T-helper 1 cell treated with Interleukin-12 subunit alpha and Interleukin-12 subunit beta and Interleukin-4 antibody, amounts not matched to agents 30 μg/mL and 1 μg/mL, for 36 hours (primary cell): Measurements from ENCODE around the gene ENAH.
"Not testable (repeated sequence)": the region's sequence is repeated elsewhere in the genome, so short reads cannot be mapped to it uniquely, and the experiment has no call there.

Source experiments
- H3K27ac Mint-ChIP-seq: one replicate; pipeline ENCODE4 v1.8.0; 2021; ENCODE audit warnings: mild to moderate bottlenecking, mixed read lengths
- H3K27me3 Mint-ChIP-seq: one replicate; pipeline ENCODE4 v1.8.0; 2021; ENCODE audit warnings: low read depth, mixed read lengths
- H3K36me3 Mint-ChIP-seq: one replicate; pipeline ENCODE4 v1.8.0; 2021; ENCODE audit warnings: low read depth, mixed read lengths
- H3K4me1 Mint-ChIP-seq: one replicate; pipeline ENCODE4 v1.8.0; 2021; ENCODE audit warnings: low read depth, mixed read lengths
- H3K4me3 Mint-ChIP-seq: one replicate; pipeline ENCODE4 v1.8.0; 2021; ENCODE audit warnings: mild to moderate bottlenecking, moderate library complexity, mixed read lengths
- H3K9me3 Mint-ChIP-seq: one replicate; pipeline ENCODE4 v1.8.0; 2021; ENCODE audit warnings: mixed read lengths

Gene ENAH

DNA sequence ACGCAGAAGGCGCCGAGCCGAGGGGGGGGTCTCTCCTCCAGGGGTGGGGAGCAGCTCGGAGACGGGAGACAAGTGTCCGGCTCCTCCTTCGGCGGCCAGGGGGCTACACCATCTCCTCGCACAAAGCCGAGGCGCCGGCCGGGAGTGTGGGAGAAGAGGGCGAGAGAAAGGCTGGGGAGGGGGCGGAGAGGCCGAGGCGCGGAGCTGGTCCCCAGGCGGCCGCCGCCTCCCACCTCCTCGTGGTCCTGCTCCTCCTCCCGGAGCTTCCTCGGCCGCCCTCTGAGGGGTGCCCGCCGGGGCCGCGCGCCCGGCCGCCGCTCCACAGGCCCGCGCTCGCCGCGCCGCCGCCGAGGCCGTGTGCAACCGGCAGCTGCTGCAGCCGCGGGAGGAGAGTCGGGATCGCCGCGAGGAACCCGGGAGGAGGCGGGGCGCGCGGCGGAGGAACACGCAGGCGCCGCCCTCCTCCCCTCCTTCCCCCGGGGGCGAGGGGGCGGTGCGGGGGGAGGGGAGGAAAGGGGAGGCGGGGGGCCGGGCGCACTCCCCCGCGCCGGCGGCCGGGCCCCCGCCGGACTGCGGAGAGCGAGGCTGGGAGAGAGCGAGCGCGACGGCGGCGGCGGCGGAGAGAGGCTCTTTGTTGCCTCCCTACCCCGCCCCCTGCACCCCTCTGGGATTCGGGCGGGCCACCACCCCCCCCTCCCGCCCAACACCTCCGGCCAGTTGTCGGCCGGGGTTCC, at the start of gene ENAH:
Gene ENAH, minus strand, starts transcription at position 395 of the 734 bp plus-strand sequence. CDS start 433 bp downstream, outside the sequence.
- Mint-ChIP-seq H3K36me3 (no peaks in the 10 kb centered on the region), H3K4me1 (peaks cover 11% of the 10 kb centered on the region), H3K27ac (peak within 1 kb of the TSS; percentile 34)

DNA sequence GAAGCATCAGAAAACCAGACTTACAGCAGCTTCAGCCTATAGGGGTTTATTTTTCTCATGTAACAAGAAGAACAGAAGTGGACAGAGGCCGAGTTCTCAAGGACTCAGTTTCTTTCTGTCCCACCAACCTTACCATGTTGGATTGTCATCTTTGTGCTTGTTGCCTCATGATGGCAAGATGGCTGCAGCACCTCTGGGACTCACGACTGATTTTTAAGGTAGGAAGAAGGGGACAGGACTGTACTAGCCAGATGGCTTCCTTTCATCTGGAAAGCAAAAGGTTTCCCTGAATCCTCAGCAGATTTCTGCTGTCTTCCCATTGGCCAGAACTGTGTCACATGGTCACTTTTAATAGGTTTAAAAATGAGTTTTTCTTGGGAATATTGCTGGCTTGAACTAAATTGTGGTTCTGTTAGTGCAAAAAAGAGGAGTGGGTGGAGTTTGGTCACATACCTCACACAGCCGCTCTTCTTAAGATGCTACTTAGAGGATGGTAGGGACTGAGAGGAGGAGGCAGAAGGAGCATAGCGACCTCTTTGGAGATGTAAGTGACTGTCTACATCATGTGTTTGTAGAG, 48.1 kb upstream of the ENAH start:
- H3K4me3 Mint-ChIP-seq = no peak overlapping the region
- H3K4me1 Mint-ChIP-seq = no peaks in the 10 kb centered on the region
- H3K27me3 Mint-ChIP-seq = no peaks in the 10 kb centered on the region
- no peaks in the 10 kb centered on the region for H3K36me3 Mint-ChIP-seq
- no peaks in the 10 kb centered on the region for H3K9me3 Mint-ChIP-seq
- H3K27ac Mint-ChIP-seq = no peak overlapping the region

More for the DNA sequence above, at the start of gene ENAH:
- H3K9me3 Mint-ChIP-seq = no peaks in the 10 kb centered on the region
- H3K27me3 Mint-ChIP-seq = peaks cover 67% of the 10 kb centered on the region
- peak within 1 kb of the TSS; percentile 86 for H3K4me3 Mint-ChIP-seq

- Mint-ChIP-seq H3K9me3 (no peaks in the 10 kb centered on the region), H3K27ac (no peak overlapping the region), H3K36me3 (no peaks in the 10 kb centered on the region), H3K27me3 (no peaks in the 10 kb centered on the region), H3K4me1 (no peaks in the 10 kb centered on the region), H3K4me3 (no peak overlapping the region)
Measured at GRCh38 chr1:225700164-225700821, 47.4 kb upstream of the ENAH start.

DNA sequence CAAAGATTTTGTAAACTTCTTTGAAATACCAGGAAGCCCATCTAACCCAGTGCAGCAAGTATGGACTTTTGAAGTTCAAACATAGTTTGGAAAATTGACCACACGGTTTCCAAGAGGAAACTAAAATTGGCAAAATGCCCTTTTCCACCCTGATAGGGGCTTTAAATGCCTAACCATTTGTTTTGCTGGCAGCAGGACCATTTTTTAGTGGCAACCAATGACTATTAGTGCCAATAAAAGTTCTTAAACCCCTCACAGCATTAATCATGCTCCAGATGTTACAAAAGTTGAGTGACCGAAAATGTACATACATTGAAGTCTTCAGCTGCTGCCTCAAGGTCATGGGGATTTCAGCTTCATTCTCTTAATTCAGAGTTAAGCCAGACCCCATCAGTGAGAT, 46.4 kb upstream of the ENAH start:
- H3K4me1 Mint-ChIP-seq = no peaks in the 10 kb centered on the region
- no peak overlapping the region for H3K4me3 Mint-ChIP-seq
- H3K27ac Mint-ChIP-seq = no peak overlapping the region
- no peaks in the 10 kb centered on the region for H3K36me3 Mint-ChIP-seq
- H3K9me3 Mint-ChIP-seq = no peaks in the 10 kb centered on the region
- H3K27me3 Mint-ChIP-seq = no peaks in the 10 kb centered on the region

GRCh38 chr1:225698194-225698593, 45.3 kb upstream of the ENAH start:
- H3K27me3 Mint-ChIP-seq, H3K27ac Mint-ChIP-seq, H3K4me1 Mint-ChIP-seq, H3K9me3 Mint-ChIP-seq, H3K36me3 Mint-ChIP-seq, H3K4me3 Mint-ChIP-seq: not testable (repeated sequence)

GRCh38 chr1:225697428-225697827, 44.5 kb upstream of the ENAH start:
- Mint-ChIP-seq H3K36me3 (no peaks in the 10 kb centered on the region), H3K27ac (no peak overlapping the region), H3K4me3 (no peak overlapping the region), H3K27me3 (no peaks in the 10 kb centered on the region), H3K9me3 (no peaks in the 10 kb centered on the region), H3K4me1 (no peaks in the 10 kb centered on the region)

- Mint-ChIP-seq H3K4me3 (no peak overlapping the region), H3K36me3 (no peaks in the 10 kb centered on the region), H3K4me1 (no peaks in the 10 kb centered on the region), H3K9me3 (no peaks in the 10 kb centered on the region), H3K27me3 (no peaks in the 10 kb centered on the region), H3K27ac (no peak overlapping the region)
Measured at GRCh38 chr1:225695578-225696337, 42.8 kb upstream of the ENAH start.

- no peaks in the 10 kb centered on the region for H3K36me3 Mint-ChIP-seq
Measured at GRCh38 chr1:225694151-225694603, 41.3 kb upstream of the ENAH start.

DNA sequence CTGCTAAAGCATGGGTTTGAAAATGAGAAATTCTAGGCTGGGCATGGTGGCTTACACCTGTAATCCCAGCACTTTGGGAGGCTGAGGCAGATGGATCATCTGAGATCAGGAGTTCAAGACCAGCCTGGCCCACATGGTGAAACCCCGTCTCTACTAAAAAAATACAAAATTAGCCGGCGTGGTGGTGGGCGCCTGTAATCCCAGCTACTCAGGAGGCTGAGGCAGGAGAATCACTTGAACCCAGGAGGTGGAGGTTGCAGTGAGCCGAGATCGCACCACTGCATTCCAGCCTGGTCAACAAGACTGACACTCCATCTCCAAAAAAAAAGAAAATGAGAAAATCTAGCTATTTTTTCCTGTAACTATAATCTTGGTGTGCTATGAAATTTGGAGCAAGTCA, 40.8 kb upstream of the ENAH start:
- H3K9me3 Mint-ChIP-seq, H3K4me3 Mint-ChIP-seq, H3K4me1 Mint-ChIP-seq, H3K36me3 Mint-ChIP-seq, H3K27me3 Mint-ChIP-seq, H3K27ac Mint-ChIP-seq: not testable (repeated sequence)

More at GRCh38 chr1:225694151-225694603, 41.3 kb upstream of the ENAH start:
- H3K27ac Mint-ChIP-seq = no peak overlapping the region
- H3K9me3 Mint-ChIP-seq = no peaks in the 10 kb centered on the region
- no peaks in the 10 kb centered on the region for H3K27me3 Mint-ChIP-seq
- H3K4me1 Mint-ChIP-seq = no peaks in the 10 kb centered on the region
- H3K4me3 Mint-ChIP-seq = no peak overlapping the region

DNA sequence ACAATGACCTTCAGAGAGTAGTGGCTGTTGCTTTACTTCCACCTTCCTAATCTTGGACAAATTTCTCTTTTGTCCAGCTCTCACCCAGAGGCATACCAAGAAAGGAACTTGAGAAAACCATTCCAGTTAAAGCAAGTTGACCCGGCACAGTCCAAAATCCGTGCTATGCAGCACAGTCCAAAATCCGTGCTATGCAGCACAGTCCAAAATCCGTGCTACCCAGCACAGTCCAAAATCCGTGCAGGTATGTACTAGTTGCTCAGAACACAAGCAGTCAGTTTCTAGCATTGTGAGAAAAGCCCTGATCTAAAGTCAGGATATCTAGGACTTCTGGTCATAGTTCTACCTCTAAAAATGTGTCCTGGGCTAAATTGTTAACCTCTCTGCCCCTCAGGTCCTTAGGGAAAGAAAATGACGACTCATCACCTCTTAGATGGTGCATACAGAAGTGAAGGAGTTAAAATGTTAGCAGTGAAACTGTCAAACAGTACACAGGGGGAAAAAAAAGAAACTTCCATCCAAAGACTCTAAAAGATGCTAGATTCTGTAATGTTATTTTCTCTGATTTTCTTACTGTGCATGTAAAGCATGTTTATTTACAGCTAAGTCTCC, 40.3 kb upstream of the ENAH start:
- H3K36me3 Mint-ChIP-seq = no peaks in the 10 kb centered on the region
- H3K27ac Mint-ChIP-seq = no peak overlapping the region
- H3K4me3 Mint-ChIP-seq = no peak overlapping the region
- H3K27me3 Mint-ChIP-seq = no peaks in the 10 kb centered on the region
- H3K9me3 Mint-ChIP-seq = no peaks in the 10 kb centered on the region
- H3K4me1 Mint-ChIP-seq = no peaks in the 10 kb centered on the region

DNA sequence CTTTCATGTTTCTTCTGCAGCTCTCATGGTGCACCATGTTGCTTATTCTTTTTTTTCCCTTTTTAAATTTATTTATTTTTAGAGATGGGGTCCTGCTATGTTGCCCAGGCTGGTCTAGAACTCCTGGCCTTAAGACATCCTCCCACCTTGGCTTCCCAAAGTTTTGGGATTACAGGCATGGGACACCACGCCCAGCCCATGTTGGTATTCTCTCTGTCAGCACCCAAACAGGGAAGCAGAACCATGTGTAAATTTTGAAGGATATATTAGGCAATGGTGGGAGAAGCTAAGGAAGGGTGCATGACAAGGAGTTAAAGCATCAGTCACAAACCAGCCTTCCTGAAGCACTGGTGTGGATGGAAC, 39.6 kb upstream of the ENAH start:
- Mint-ChIP-seq H3K4me1 (no peaks in the 10 kb centered on the region), H3K27me3 (no peaks in the 10 kb centered on the region), H3K27ac (no peak overlapping the region), H3K4me3 (no peak overlapping the region), H3K36me3 (no peaks in the 10 kb centered on the region), H3K9me3 (no peaks in the 10 kb centered on the region)

DNA sequence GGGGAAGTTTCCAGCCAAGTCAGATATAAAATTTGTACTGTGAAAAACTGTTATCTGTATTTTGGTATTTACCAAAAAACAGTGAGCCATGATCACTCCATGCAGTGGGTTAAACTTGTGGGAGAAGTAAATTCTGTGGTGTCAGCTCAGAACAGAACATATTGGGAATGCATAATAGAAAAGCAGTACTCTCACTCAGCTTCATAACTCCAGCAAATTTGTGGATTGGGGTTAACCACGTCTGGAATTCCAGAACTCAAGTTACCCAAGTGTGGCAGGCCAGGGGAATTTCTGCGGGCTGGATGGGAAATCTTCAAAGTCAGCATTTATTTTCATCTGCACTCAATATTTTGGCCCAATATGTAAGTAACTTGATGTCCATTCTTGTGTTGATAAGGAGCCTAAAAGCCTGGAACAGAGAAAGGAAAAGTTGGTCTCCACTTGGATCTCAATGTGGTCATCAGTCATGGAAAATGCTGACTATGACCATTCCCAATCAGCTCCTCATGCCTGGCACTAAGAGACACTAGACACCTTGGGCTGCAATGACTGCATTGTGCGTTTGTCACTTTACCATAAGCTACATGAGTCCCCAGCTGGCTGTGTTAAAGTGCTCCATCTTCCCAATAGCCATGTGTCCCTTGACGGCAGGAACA, 39.1 kb upstream of the ENAH start:
- no peaks in the 10 kb centered on the region for H3K4me1 Mint-ChIP-seq
- H3K9me3 Mint-ChIP-seq = no peaks in the 10 kb centered on the region
- no peaks in the 10 kb centered on the region for H3K27me3 Mint-ChIP-seq
- H3K36me3 Mint-ChIP-seq = no peaks in the 10 kb centered on the region
- no peak overlapping the region for H3K27ac Mint-ChIP-seq
- no peak overlapping the region for H3K4me3 Mint-ChIP-seq

DNA sequence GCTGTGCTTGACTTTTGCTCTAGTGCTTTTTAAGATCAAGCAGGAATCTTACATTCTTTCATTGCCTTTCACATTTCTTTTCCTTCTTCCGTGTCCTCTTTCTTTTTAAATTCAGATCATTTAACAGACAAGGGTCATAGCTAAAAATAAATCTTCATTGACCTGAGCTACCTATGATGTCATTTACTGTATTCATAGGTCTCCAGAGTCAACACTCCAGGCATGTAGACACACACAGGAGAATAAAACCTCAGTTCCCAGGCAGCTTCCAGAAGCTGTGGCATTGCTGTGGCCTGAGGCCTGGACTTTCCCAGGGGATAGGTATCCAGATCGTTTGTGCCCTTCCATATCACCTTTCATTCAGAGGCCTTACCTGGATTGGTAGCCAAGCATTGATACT, 38.5 kb upstream of the ENAH start:
- Mint-ChIP-seq H3K36me3 (no peaks in the 10 kb centered on the region), H3K9me3 (no peaks in the 10 kb centered on the region)

GRCh38 chr1:225689882-225690459, 37.0 kb upstream of the ENAH start:
- no peaks in the 10 kb centered on the region for H3K9me3 Mint-ChIP-seq
- H3K4me3 Mint-ChIP-seq = no peak overlapping the region
- no peaks in the 10 kb centered on the region for H3K36me3 Mint-ChIP-seq
- H3K4me1 Mint-ChIP-seq = no peaks in the 10 kb centered on the region
- no peak overlapping the region for H3K27ac Mint-ChIP-seq
- no peaks in the 10 kb centered on the region for H3K27me3 Mint-ChIP-seq

More for the DNA sequence above, 38.5 kb upstream of the ENAH start:
- Mint-ChIP-seq H3K27me3 (no peaks in the 10 kb centered on the region), H3K4me1 (no peaks in the 10 kb centered on the region), H3K27ac (no peak overlapping the region), H3K4me3 (no peak overlapping the region)
